IgD-negative memory B cell (primary cell): ENCODE data around the gene FBLL1. TPM values are rescaled to one million over a fixed set of nuclear protein-coding genes. Genes with fewer than 3 reads are reported as not detected.

Source experiments
- H3K27ac Mint-ChIP-seq, 3 donors: one replicate each; pipeline ENCODE4 v1.8.0; 2020 to 2022; ENCODE audit warnings: mild to moderate bottlenecking in 3 of 3, mixed read lengths in 3 of 3, moderate library complexity in 1 of 3
- H3K27me3 Mint-ChIP-seq: one replicate; pipeline ENCODE4 v1.8.0; 2021; ENCODE audit warnings: mixed read lengths
- H3K36me3 Mint-ChIP-seq: one replicate; pipeline ENCODE4 v1.8.0; 2020; ENCODE audit warnings: mild to moderate bottlenecking, mixed read lengths
- H3K4me1 Mint-ChIP-seq, 3 donors: one replicate each; pipeline ENCODE4 v1.8.0; 2020 to 2022; ENCODE audit warnings: mixed read lengths in 3 of 3, mild to moderate bottlenecking in 1 of 3
- H3K4me3 Mint-ChIP-seq, 4 donors: one replicate each; pipeline ENCODE4 v1.8.0; 2020 to 2022; ENCODE audit warnings: mild to moderate bottlenecking in 4 of 4, mixed read lengths in 4 of 4, moderate library complexity in 3 of 4
- H3K9me3 Mint-ChIP-seq, 3 donors: one replicate each; pipeline ENCODE4 v1.8.0; 2020 to 2021; ENCODE audit warnings: mixed read lengths in 3 of 3, mild to moderate bottlenecking in 1 of 3
- polyA plus RNA-seq: library from polyadenylated mRNA; unstranded; fragments of 300-500 nt; fragmentation: Illumina TruSeq; gene quantifications from one replicate; pipeline ENCODE4 v1.2.3, GENCODE V29; 2021

FBLL1 gene
- polyA plus RNA-seq, 1 donor from 2014 or later: not detected

DNA sequence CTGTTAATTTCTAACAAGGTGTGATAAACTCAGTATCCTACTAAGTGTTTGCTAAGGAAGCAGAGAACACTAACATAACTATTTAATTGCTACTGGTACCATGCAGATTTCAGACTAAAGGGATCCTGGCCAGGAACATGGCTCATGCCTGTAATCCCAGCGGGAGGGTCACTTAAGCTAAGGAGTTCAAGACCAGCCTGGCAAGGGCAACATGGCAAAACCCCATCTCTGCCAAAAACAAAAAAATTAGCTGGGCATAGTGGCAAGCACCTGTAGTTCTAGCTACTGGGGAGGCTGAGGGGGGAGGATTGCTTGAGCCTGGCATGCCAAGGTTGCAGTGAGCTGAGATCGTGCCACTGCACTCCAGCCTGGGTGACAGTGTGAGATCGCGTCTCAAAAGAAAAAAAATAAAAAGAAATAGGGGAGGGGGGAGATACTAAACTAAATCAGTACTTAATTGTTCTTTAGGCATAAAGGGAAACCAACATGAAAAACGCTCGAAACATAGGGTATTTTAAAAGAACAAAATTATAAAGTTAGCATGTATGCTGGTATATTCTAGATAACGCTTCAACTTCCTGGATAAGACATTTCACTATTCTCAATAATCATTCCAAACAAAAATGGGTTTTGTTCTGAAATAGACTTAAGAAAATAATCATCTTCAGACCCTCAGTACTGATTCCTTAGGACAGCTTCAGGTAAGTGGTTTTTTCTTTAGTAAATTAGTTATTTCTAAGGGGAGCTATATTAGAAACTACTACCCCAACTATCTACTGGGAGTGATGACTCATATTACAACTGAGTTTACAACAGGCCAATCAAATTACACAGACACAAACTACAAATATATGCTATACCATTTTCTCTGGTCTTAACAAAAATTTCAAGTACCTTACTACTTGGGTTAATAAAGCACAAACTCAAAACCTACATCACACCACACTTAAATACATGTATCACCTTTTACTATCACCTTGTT is 46.6 kb downstream of the FBLL1 start:
- peaks cover 26 to 35% (median 31%) of the 10 kb centered on the region in 3 donors for H3K4me1 Mint-ChIP-seq
- H3K36me3 Mint-ChIP-seq: peaks cover 1% of the 10 kb centered on the region
- no peaks in the 10 kb centered on the region for H3K27me3 Mint-ChIP-seq
- peak overlapping the region in 1 of 3 donors; percentile 10 for H3K27ac Mint-ChIP-seq
- H3K9me3 Mint-ChIP-seq: no peaks in the 10 kb centered on the region
- peak overlapping the region in 3 of 4 donors; percentile 44 to 58 (median 54) for H3K4me3 Mint-ChIP-seq

DNA sequence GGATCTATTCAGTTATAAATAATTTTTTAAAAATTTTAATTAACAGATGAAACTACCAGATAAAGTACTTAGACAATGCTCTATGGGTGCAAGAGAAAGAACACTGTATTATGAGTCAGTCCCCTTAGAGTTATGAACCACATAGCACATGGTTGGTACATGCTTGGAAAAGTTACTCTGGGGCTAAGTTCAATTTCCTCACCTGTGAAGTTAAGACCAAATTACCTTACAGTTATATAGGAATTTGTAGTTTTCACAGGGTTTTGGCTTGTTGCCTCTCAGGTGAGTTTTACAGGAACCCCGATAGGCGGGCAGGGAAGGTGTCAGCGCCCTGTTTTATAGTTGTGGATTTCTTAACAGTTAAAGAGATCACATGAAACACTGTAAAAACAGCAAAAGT is 48.9 kb downstream of the FBLL1 start:
- peaks cover 26 to 33% (median 31%) of the 10 kb centered on the region in 3 donors for H3K4me1 Mint-ChIP-seq
- peaks cover 0 to 1% (median 0%) of the 10 kb centered on the region in 3 donors for H3K9me3 Mint-ChIP-seq

GRCh38 chr5:168578538-168579487 is 49.7 kb downstream of the FBLL1 start, which contains the start of gene PANK3:
Gene PANK3 (minus strand): TSS chr5:168579368. CDS start chr5:168579283, 85 bp downstream.
- H3K27ac Mint-ChIP-seq: peak within 1 kb of the TSS; percentile 79 to 98 (median 91)
- H3K36me3 Mint-ChIP-seq: no peaks in the 10 kb centered on the region
- no peaks in the 10 kb centered on the region for H3K27me3 Mint-ChIP-seq
- H3K9me3 Mint-ChIP-seq: peaks cover 0 to 1% (median 0%) of the 10 kb centered on the region in 3 donors
- peak within 1 kb of the TSS; percentile 85 to 96 (median 94) for H3K4me3 Mint-ChIP-seq
- H3K4me1 Mint-ChIP-seq: peaks cover 28 to 35% (median 33%) of the 10 kb centered on the region in 3 donors

More for the DNA sequence above, 48.9 kb downstream of the FBLL1 start:
- Mint-ChIP-seq H3K27ac (peak overlapping the region in 1 of 3 donors; percentile 79), H3K27me3 (no peaks in the 10 kb centered on the region), H3K4me3 (peak overlapping the region; percentile 85 to 96 (median 92)), H3K36me3 (peaks cover 1% of the 10 kb centered on the region)

- H3K36me3 Mint-ChIP-seq: no peaks in the 10 kb centered on the region
- H3K4me3 Mint-ChIP-seq: peak overlapping the region; percentile 85 to 95 (median 92)
- H3K27ac Mint-ChIP-seq: peak overlapping the region; percentile 79 to 98 (median 91)
- H3K27me3 Mint-ChIP-seq: no peaks in the 10 kb centered on the region
- peaks cover 0 to 1% (median 0%) of the 10 kb centered on the region in 3 donors for H3K9me3 Mint-ChIP-seq
- peaks cover 30 to 37% (median 37%) of the 10 kb centered on the region in 3 donors for H3K4me1 Mint-ChIP-seq
Observed at GRCh38 chr5:168579488-168580226, 50.6 kb downstream of the FBLL1 start.

- peak overlapping the region; percentile 79 to 98 (median 91) for H3K27ac Mint-ChIP-seq
- peak overlapping the region; percentile 85 to 95 (median 92) for H3K4me3 Mint-ChIP-seq
- no peaks in the 10 kb centered on the region for H3K27me3 Mint-ChIP-seq
- no peaks in the 10 kb centered on the region for H3K36me3 Mint-ChIP-seq
- peaks cover 0 to 1% (median 0%) of the 10 kb centered on the region in 3 donors for H3K9me3 Mint-ChIP-seq
- peaks cover 29 to 36% (median 34%) of the 10 kb centered on the region in 3 donors for H3K4me1 Mint-ChIP-seq
Observed at GRCh38 chr5:168580227-168580508, 51.1 kb downstream of the FBLL1 start.

Other genes starting within 250 kb of the FBLL1 start
- gene WWC1, start 237.7 kb upstream of the FBLL1 start, polyA plus RNA-seq: 0.09 TPM
- 12.6 TPM for gene RARS1, start 42.8 kb upstream of the FBLL1 start, polyA plus RNA-seq
- gene PANK3, start 50.1 kb downstream of the FBLL1 start, polyA plus RNA-seq: 5.1 TPM